ENCODE results near the gene SEMA7A.

Gene SEMA7A

GRCh38 chr15:74449643-74450205 is 16.0 kb upstream of the SEMA7A start:
- H3K79me2 ChIP-seq (ENCODE audit: insufficient read depth, low read length), result no peaks in the 10 kb centered on the region
- H3K4me3 ChIP-seq (ENCODE audit: low read depth, low read length, poor library complexity, severe bottlenecking), result no peak overlapping the region
- H3K27ac ChIP-seq (ENCODE audit: low read depth, low read length, poor library complexity, severe bottlenecking), result no peak overlapping the region
- no peaks in the 10 kb centered on the region for H3K9me2 ChIP-seq (ENCODE audit: low read depth, low read length)
- H3K4me1 ChIP-seq (ENCODE audit: insufficient read depth, low read length, severe bottlenecking), result no peaks in the 10 kb centered on the region
- peaks cover 88% of the 10 kb centered on the region for H3K36me3 ChIP-seq (ENCODE audit: insufficient read depth, low read length)
- no peak overlapping the region for H3K9ac ChIP-seq (ENCODE audit: low read length)
- no peak overlapping the region for H2AFZ ChIP-seq (ENCODE audit: low read length)
- H3K9me3 ChIP-seq (ENCODE audit: low read length), result no peaks in the 10 kb centered on the region
- no peaks in the 10 kb centered on the region for H4K20me1 ChIP-seq (ENCODE audit: insufficient read depth, low read length)
- H3K27me3 ChIP-seq (ENCODE audit: insufficient read depth, low read length), result no peaks in the 10 kb centered on the region
- H3K4me2 ChIP-seq (ENCODE audit: low read length), result no peak overlapping the region
- TF ChIP-seq EZH2 (IDR thresholded peaks at IDR 0.05; ENCODE audit: borderline replicate concordance, low read length) (no peak), CTCF (IDR thresholded peaks at IDR 0.05; ENCODE audit: low read length) (no peak)
- no peaks in the 10 kb centered on the region for H3F3A ChIP-seq (ENCODE audit: insufficient read depth, low read length)

- TF ChIP-seq CTCF (IDR thresholded peaks at IDR 0.05; ENCODE audit: low read length), result no peak
- no peak for TF ChIP-seq EZH2 (IDR thresholded peaks at IDR 0.05; ENCODE audit: borderline replicate concordance, low read length)
- no peak overlapping the region for H3K9ac ChIP-seq (ENCODE audit: low read length)
- no peaks in the 10 kb centered on the region for H3K9me2 ChIP-seq (ENCODE audit: low read depth, low read length)
- no peak overlapping the region for H3K27ac ChIP-seq (ENCODE audit: low read depth, low read length, poor library complexity, severe bottlenecking)
- no peak overlapping the region for H3K4me2 ChIP-seq (ENCODE audit: low read length)
- H3K36me3 ChIP-seq (ENCODE audit: insufficient read depth, low read length), result peaks cover 89% of the 10 kb centered on the region
- no peak overlapping the region for H3K4me3 ChIP-seq (ENCODE audit: low read depth, low read length, poor library complexity, severe bottlenecking)
- H3F3A ChIP-seq (ENCODE audit: insufficient read depth, low read length), result no peaks in the 10 kb centered on the region
- no peak overlapping the region for H2AFZ ChIP-seq (ENCODE audit: low read length)
- H3K27me3 ChIP-seq (ENCODE audit: insufficient read depth, low read length), result no peaks in the 10 kb centered on the region
- no peaks in the 10 kb centered on the region for H3K79me2 ChIP-seq (ENCODE audit: insufficient read depth, low read length)
- no peaks in the 10 kb centered on the region for H4K20me1 ChIP-seq (ENCODE audit: insufficient read depth, low read length)
- no peaks in the 10 kb centered on the region for H3K4me1 ChIP-seq (ENCODE audit: insufficient read depth, low read length, severe bottlenecking)
- no peaks in the 10 kb centered on the region for H3K9me3 ChIP-seq (ENCODE audit: low read length)
Measured at GRCh38 chr15:74449095-74449494, 15.3 kb upstream of the SEMA7A start.

- Histone ChIP-seq H3K79me2 (ENCODE audit: insufficient read depth, low read length) (no peaks in the 10 kb centered on the region), H4K20me1 (ENCODE audit: insufficient read depth, low read length) (no peaks in the 10 kb centered on the region), H3K36me3 (ENCODE audit: insufficient read depth, low read length) (peaks cover 65% of the 10 kb centered on the region), H3F3A (ENCODE audit: insufficient read depth, low read length) (no peaks in the 10 kb centered on the region), H3K27me3 (ENCODE audit: insufficient read depth, low read length) (no peaks in the 10 kb centered on the region), H3K27ac (ENCODE audit: low read depth, low read length, poor library complexity, severe bottlenecking) (no peak overlapping the region), H3K9me3 (ENCODE audit: low read length) (no peaks in the 10 kb centered on the region), H3K4me1 (ENCODE audit: insufficient read depth, low read length, severe bottlenecking) (no peaks in the 10 kb centered on the region), H3K9me2 (ENCODE audit: low read depth, low read length) (no peaks in the 10 kb centered on the region), H3K4me3 (ENCODE audit: low read depth, low read length, poor library complexity, severe bottlenecking) (no peak overlapping the region), H2AFZ (ENCODE audit: low read length) (no peak overlapping the region), H3K9ac (ENCODE audit: low read length) (no peak overlapping the region), H3K4me2 (ENCODE audit: low read length) (no peak overlapping the region)
- no peak for TF ChIP-seq EZH2 (IDR thresholded peaks at IDR 0.05; ENCODE audit: borderline replicate concordance, low read length)
- TF ChIP-seq CTCF (IDR thresholded peaks at IDR 0.05; ENCODE audit: low read length), result no peak
Measured at GRCh38 chr15:74445816-74446763, 12.3 kb upstream of the SEMA7A start.
